C1 segment of cervical spinal cord (tissue), 14 donors: ENCODE measurements around the gene PNKD.

ENCODE experiments used
- DNase-seq, 14 donors: peaks; one replicate each; lab custom pipeline; 2025; lab: John Stamatoyannopoulos, UW

PNKD gene

GRCh38 chr2:218256612-218257350 is 13.5 kb upstream of the PNKD start:
- DNase-seq, result no peak

GRCh38 chr2:218257390-218257981 is 12.8 kb upstream of the PNKD start:
- peak in 5 of 14 donors; percentile 2 to 30 (median 25) for DNase-seq

GRCh38 chr2:218259099-218259961 is 11.0 kb upstream of the PNKD start:
- DNase-seq, result peak in 1 of 14 donors; percentile 33

GRCh38 chr2:218260166-218260565 is 10.2 kb upstream of the PNKD start:
- DNase-seq, result no peak

- DNase-seq, result no peak
Measured at GRCh38 chr2:218260742-218261422, 9.4 kb upstream of the PNKD start, which contains the start of gene GPBAR1. Gene GPBAR1, plus strand, starts transcription at chr2:218261015. Its CDS starts 1,710 bp downstream, at chr2:218262725.

- DNase-seq, result no peak
Measured at GRCh38 chr2:218261423-218262236, 8.7 kb upstream of the PNKD start.

GRCh38 chr2:218262237-218262600 is 8.1 kb upstream of the PNKD start:
- no peak for DNase-seq

- no peak for DNase-seq
Measured at GRCh38 chr2:218262631-218263586, 7.4 kb upstream of the PNKD start.

GRCh38 chr2:218263817-218264641 is 6.3 kb upstream of the PNKD start:
- DNase-seq, result no peak

GRCh38 chr2:218264773-218265561 is 5.4 kb upstream of the PNKD start:
- no peak for DNase-seq

GRCh38 chr2:218265626-218266025 is 4.7 kb upstream of the PNKD start:
- DNase-seq, result no peak

- DNase-seq, result no peak
Measured at GRCh38 chr2:218266316-218266979, 3.9 kb upstream of the PNKD start.

GRCh38 chr2:218267259-218267658 is 3.1 kb upstream of the PNKD start:
- DNase-seq, result no peak

- DNase-seq, result peak in 1 of 14 donors; percentile 58
Measured at GRCh38 chr2:218270721-218271486, 585 bp downstream of the PNKD start.

GRCh38 chr2:218271487-218271797 is 1.1 kb downstream of the PNKD start:
- DNase-seq, result no peak

- no peak for DNase-seq
Measured at GRCh38 chr2:218271865-218272530, 1.7 kb downstream of the PNKD start.
